ENCODE results near the gene APBA1.

Gene APBA1

GRCh38 chr9:69582018-69582417, 90.2 kb downstream of the APBA1 start:
- in situ Hi-C loops (cut with MboI; ENCODE audit: low sequenced_read_pairs, unreplicated experiment), result no loop called here
- no peak for TF ChIP-seq CTCF (IDR thresholded peaks at IDR 0.05; ENCODE audit: borderline replicate concordance, control extremely low read depth, extremely low read depth, insufficient read depth, missing control alignments)
- DNase-seq (ENCODE audit: low spot score), result no peak

GRCh38 chr9:69580582-69581214, 91.5 kb downstream of the APBA1 start:
- in situ Hi-C loops (cut with MboI; ENCODE audit: low sequenced_read_pairs, unreplicated experiment), result no loop called here
- TF ChIP-seq CTCF (IDR thresholded peaks at IDR 0.05; ENCODE audit: borderline replicate concordance, control extremely low read depth, extremely low read depth, insufficient read depth, missing control alignments), result no peak
- no peak for DNase-seq (ENCODE audit: low spot score)

- DNase-seq (ENCODE audit: low spot score), result no peak
- TF ChIP-seq CTCF (IDR thresholded peaks at IDR 0.05; ENCODE audit: borderline replicate concordance, control extremely low read depth, extremely low read depth, insufficient read depth, missing control alignments), result no peak
- in situ Hi-C loops (cut with MboI; ENCODE audit: low sequenced_read_pairs, unreplicated experiment), result no loop called here
These were observed 92.2 kb downstream of the APBA1 start for GRCh38 chr9:69579760-69580581.

DNA sequence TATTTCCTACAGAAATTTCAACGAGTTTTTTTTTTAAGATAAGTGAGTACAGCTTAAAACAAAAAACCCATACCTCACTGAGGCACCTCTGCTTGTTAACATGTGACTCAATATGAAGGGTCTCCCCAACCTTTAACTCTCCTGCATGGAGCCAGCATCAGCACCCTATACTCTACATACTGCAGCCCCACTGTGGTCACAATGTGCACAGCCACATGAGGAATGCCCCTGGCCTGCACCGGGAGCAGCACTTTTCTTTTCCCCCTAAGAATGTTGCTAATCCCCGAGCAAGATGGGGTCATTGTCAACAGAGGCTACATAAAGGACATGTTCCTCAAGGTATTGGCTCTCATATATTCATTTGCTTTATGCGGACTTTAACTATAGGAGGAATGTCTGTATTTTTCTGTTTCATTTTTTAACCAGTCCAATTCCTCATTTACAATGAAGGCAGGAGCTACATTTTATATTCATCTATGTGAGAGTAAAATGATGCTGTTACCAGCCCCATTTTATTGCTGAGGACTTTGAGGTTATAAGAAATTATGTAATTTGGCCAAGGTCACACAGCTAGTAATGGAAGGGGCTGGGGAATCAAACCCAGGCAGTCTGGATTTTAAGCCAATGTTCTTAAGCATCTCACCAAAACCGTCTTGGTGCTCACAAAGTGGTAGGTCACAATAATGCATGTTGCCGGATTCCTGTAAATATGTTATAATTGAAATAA, 93.0 kb downstream of the APBA1 start:
- in situ Hi-C loops (cut with MboI; ENCODE audit: low sequenced_read_pairs, unreplicated experiment), result no loop called here
- TF ChIP-seq CTCF (IDR thresholded peaks at IDR 0.05; ENCODE audit: borderline replicate concordance, control extremely low read depth, extremely low read depth, insufficient read depth, missing control alignments), result no peak
- no peak for DNase-seq (ENCODE audit: low spot score)

GRCh38 chr9:69578026-69578425, 94.1 kb downstream of the APBA1 start:
- in situ Hi-C loops (cut with MboI; ENCODE audit: low sequenced_read_pairs, unreplicated experiment), result no loop called here
- DNase-seq (ENCODE audit: low spot score), result no peak
- TF ChIP-seq CTCF (IDR thresholded peaks at IDR 0.05; ENCODE audit: borderline replicate concordance, control extremely low read depth, extremely low read depth, insufficient read depth, missing control alignments), result no peak

DNA sequence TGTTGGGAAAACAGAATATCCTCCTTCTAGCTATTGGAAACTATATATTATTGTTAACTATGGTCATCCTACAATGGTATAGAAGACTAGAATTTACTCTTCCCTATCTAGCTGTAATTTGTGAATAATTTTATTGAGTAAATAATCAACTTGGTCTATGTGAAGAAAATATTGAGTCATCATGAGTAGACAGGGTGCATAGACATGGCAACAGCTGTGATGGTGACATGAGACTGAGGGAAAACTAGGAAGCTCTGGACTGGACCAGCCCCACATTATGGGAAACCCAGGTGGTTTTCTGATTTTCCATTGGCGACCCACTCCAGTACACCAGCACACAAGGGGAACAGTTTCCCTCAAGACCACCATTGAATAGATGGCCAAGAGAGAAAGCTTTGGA, 95.0 kb downstream of the APBA1 start:
- in situ Hi-C loops (cut with MboI; ENCODE audit: low sequenced_read_pairs, unreplicated experiment), result no loop called here
- TF ChIP-seq CTCF (IDR thresholded peaks at IDR 0.05; ENCODE audit: borderline replicate concordance, control extremely low read depth, extremely low read depth, insufficient read depth, missing control alignments), result no peak
- no peak for DNase-seq (ENCODE audit: low spot score)

Measured in GM13976 (cell line).